ENCODE results near the gene CIITA. TPM values are rescaled to one million over a fixed set of nuclear protein-coding genes. Genes with fewer than 3 reads are reported as not detected.

CIITA gene
- total RNA-seq, 2 donors from 2014 or later: 3.2 to 3.4 TPM

DNA sequence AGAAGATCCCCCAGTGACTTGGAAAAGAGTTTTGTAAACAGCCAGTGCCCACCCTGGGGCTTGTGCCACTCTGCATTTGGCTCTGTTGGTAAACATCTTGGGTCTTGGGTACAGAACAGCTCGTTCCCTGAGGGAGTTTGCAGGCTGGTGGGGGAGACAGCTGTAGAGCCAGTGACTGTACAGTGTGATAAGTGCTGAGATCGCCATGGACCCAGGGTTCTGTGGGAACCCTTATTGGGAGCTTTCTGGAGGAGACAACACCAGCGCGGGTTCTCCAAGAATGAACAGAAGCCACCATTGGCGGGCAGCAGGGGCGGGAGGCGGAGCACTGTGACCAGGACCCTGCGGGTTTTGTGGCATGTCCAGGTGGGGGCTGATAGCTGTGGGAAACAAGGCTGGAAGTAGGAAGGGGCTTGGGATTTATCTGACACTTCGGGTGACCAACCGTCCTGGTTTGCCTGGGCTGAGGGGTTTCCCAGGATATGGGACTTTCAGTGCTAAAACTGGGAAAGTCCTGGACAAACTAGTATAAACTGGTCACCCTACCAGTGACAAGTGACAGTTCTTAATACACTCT, 70.3 kb downstream of the CIITA start:
- no peak overlapping the region for H3K27ac ChIP-seq
- no peaks in the 10 kb centered on the region for H3K9me3 ChIP-seq
- DNase-seq (ENCODE audit: low spot score): no peak
- H3K4me3 ChIP-seq: no peak overlapping the region
- peaks cover 0 to 56% of the 10 kb centered on the region in 2 donors for H3K4me1 ChIP-seq
- TF ChIP-seq, protein P1, sequence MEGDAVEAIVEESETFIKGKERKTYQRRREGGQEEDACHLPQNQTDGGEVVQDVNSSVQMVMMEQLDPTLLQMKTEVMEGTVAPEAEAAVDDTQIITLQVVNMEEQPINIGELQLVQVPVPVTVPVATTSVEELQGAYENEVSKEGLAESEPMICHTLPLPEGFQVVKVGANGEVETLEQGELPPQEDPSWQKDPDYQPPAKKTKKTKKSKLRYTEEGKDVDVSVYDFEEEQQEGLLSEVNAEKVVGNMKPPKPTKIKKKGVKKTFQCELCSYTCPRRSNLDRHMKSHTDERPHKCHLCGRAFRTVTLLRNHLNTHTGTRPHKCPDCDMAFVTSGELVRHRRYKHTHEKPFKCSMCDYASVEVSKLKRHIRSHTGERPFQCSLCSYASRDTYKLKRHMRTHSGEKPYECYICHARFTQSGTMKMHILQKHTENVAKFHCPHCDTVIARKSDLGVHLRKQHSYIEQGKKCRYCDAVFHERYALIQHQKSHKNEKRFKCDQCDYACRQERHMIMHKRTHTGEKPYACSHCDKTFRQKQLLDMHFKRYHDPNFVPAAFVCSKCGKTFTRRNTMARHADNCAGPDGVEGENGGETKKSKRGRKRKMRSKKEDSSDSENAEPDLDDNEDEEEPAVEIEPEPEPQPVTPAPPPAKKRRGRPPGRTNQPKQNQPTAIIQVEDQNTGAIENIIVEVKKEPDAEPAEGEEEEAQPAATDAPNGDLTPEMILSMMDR (IDR thresholded peaks at IDR 0.05): no peak
- H3K27me3 ChIP-seq: no peaks in the 10 kb centered on the region
- no peaks in the 10 kb centered on the region for H3K36me3 ChIP-seq

DNA sequence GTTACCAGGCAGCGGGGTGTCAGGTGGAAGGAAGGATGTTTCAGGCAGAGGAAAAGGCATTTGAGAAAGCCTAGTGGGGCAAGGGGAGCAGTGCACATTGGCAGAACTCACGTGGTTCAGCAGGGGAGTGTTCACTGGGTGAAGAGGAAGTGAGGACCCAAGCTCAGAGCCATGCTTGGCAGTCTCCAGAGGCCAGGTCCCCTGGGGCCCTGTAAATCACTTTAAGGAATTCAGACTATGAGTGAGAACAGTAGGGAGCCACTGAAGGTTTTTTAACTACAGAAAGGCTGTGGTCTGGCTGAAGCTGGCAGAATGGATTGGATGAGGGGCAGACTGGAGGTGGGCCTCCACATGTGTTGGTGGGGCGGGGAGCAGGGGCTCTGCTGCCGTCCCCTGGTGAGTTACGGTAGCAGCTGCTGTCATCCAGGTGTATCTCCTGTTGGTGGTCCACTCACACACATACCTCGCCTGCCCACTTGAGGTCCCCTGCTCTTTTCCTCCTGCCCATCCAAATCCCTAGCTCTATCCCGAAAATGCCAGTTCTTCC, 72.5 kb downstream of the CIITA start:
- DNase-seq (ENCODE audit: low spot score): no peak
- Histone ChIP-seq H3K27ac (no peak overlapping the region), H3K4me1 (peaks cover 0 to 47% of the 10 kb centered on the region in 2 donors), H3K27me3 (no peaks in the 10 kb centered on the region), H3K4me3 (no peak overlapping the region), H3K36me3 (no peaks in the 10 kb centered on the region), H3K9me3 (no peaks in the 10 kb centered on the region)
- TF ChIP-seq, protein P1 (IDR thresholded peaks at IDR 0.05): no peak

DNA sequence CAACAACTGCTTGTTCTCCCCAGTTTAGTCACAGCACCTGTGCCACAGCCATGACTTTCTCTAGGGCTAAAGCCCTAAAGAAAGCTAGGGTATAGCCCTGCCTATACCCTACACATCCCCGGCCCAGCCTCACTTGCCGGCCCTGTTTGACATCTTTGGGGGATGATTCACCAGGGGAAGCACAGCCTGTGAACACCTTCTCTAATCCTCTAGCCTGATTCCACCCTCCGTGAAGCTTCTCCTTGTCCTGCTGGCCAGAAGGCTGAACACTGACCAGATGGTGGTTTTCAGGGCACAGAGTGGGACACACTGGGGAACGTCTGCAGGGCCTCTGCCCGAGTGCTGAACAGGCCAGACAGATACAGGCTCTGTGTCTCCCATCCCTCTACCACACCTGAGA, 73.4 kb downstream of the CIITA start:
- no peaks in the 10 kb centered on the region for H3K36me3 ChIP-seq
- no peaks in the 10 kb centered on the region for H3K27me3 ChIP-seq
- DNase-seq (ENCODE audit: low spot score): no peak
- no peaks in the 10 kb centered on the region for H3K9me3 ChIP-seq
- H3K4me3 ChIP-seq: no peak overlapping the region
- TF ChIP-seq, protein P1 (IDR thresholded peaks at IDR 0.05): no peak
- no peak overlapping the region for H3K27ac ChIP-seq
- peaks cover 0 to 41% of the 10 kb centered on the region in 2 donors for H3K4me1 ChIP-seq

DNA sequence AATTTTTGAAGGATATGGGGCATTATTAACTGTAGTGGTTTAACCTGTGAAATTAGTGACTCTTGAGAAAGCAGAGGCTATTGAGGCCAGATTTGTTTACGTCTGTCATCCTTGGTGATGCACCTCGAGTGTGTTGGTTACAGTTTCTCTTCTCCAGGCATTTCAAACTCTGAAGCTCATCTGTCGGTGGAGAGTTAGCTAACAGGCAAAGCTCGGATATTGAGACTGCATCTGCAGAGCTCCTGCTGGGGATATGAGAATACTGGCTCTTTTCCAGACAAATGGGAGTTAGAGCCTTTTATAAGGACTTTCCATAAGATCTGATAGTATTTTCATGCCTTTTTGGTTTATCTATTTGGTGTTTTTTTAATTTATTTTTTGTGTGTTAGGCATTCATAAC, 74.0 kb downstream of the CIITA start:
- no peak for DNase-seq (ENCODE audit: low spot score)
- Histone ChIP-seq H3K4me1 (peaks cover 0 to 35% of the 10 kb centered on the region in 2 donors), H3K27me3 (no peaks in the 10 kb centered on the region), H3K4me3 (no peak overlapping the region), H3K27ac (no peak overlapping the region), H3K9me3 (no peaks in the 10 kb centered on the region), H3K36me3 (no peaks in the 10 kb centered on the region)
- TF ChIP-seq, protein P1 (IDR thresholded peaks at IDR 0.05): no peak

DNA sequence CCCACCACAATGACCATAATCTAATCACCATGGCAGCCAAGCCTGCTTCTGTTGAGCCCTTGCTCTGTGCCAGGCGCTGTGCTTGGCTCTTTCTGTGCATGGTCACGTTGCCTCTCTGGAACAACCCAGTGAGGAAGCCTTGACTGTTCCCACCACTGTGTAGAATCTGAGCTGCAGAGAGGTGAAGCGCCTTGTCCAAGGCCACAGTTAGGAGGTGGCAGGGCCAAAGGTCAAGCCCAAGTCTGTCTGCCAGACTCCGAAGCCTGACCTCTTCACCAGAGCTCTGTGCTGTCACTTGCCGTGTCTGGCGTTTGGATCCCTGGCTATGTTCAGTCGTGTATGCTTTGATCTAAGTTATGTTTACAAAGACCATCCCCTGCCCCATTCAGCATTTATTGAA, 77.9 kb downstream of the CIITA start:
- TF ChIP-seq, protein P1 (IDR thresholded peaks at IDR 0.05): no peak
- H3K27ac ChIP-seq: no peak overlapping the region
- no peak overlapping the region for H3K4me3 ChIP-seq
- H3K27me3 ChIP-seq: no peaks in the 10 kb centered on the region
- H3K9me3 ChIP-seq: no peaks in the 10 kb centered on the region
- DNase-seq (ENCODE audit: low spot score): no peak
- peaks cover 11% of the 10 kb centered on the region for H3K36me3 ChIP-seq
- peaks cover 0 to 9% of the 10 kb centered on the region in 2 donors for H3K4me1 ChIP-seq
